ENCODE measurements around the gene CXCL5. TPM values are rescaled to one million over a fixed set of nuclear protein-coding genes. Genes with fewer than 3 reads are reported as not detected.
A peak's percentile ranks its signal among the peaks of the same experiment; 100 is the strongest.

The CXCL5 gene
- total and polyA plus RNA-seq, 2 of the 4 experiments (the other 2 are of a cell fraction), result 0.14 TPM; not detected in 1

DNA sequence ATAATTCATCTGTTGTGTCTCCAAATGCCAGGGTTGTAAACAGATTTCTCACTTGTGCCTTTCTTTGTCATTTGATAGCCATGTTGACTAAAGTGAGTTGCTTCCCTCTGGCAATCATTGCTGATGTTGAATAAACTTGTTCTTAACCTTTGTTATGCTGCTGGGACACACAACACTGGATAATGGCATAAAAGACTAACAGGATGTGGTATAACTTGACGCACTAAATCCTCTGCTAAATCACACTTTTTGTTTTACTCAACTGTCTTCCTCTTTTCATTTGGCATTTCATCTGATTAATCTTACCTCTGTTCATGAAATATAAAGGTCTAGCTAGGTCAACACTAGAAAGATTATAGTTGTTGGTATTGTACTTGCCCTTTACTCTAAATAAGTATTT, 17.6 kb upstream of the CXCL5 start:
- in situ Hi-C loops (cut with MboI; ENCODE audit: low sequenced_read_pairs), result no loop called here
- ATAC-seq (ENCODE audit: low read depth), result no peak
- H3K36me3 ChIP-seq (ENCODE audit: control insufficient read depth, insufficient read depth, low read length), result no peaks in the 10 kb centered on the region
- intact Hi-C loops (cut with micrococcal nuclease), result no loop called here
- no peak overlapping the region for H2AK9ac ChIP-seq (replicated peaks; ENCODE audit: low read depth, low read length, poor library complexity)
- H2BK15ac ChIP-seq (ENCODE audit: low read depth, low read length), result no peak overlapping the region
- no peak overlapping the region for H2BK120ac ChIP-seq (ENCODE audit: low read depth, low read length)
- BruUV-seq (replicated peaks), result no TSS peak
- H3K27me3 ChIP-seq (ENCODE audit: control insufficient read depth, insufficient read depth, low read length), result 0 out of 2 replicates have a peak, but pooled peaks cover 2% of the 10 kb centered on the region
- ChIA-PET POLR2A (ENCODE audit: unreplicated experiment) (no interaction called here), CTCF (interaction anchor here (0.9 to 1.7 kb wide), 2 partner anchors 15 to 23 kb away, joined by 3 to 5 read pairs; partner anchors contain the start of gene CXCL3)
- H2AK5ac ChIP-seq (ENCODE audit: low read depth, low read length), result no peak overlapping the region
- H3K4me2 ChIP-seq (ENCODE audit: low read depth, low read length), result no peak overlapping the region; the same call in 1 of the 2 replicates
- peak; percentile 63 for DNase-seq
- H2BK20ac ChIP-seq (ENCODE audit: low read depth, low read length), result no peak overlapping the region
- H4K5ac ChIP-seq (ENCODE audit: low read depth, low read length), result no peak overlapping the region
- no peak overlapping the region for H3K9ac ChIP-seq (ENCODE audit: low read depth, low read length)
- dilution Hi-C loops (cut with HindIII; ENCODE audit: low sequenced_read_pairs, unreplicated experiment), result no loop called here
- H3K9me3 ChIP-seq (ENCODE audit: control insufficient read depth, insufficient read depth, low read length), result no peaks in the 10 kb centered on the region
- no peak overlapping the region for H3K14ac ChIP-seq (replicated peaks; ENCODE audit: low read depth, low read length)
- H2BK5ac ChIP-seq (ENCODE audit: low read depth, low read length, poor library complexity, severe bottlenecking), result no peak overlapping the region
- no peak overlapping the region for H3K4me3 ChIP-seq (ENCODE audit: insufficient read depth, low read depth, low read length)
- TF ChIP-seq MXI1 (IDR thresholded peaks at IDR 0.05; ENCODE audit: borderline replicate concordance, low read depth, low read length), result no peak
- no peak for TF ChIP-seq CTCF (conservative IDR thresholded peaks at IDR 0.05; ENCODE audit: low read depth, low read length)
- no peak for TF ChIP-seq NFE2L2 (IDR thresholded peaks at IDR 0.05; ENCODE audit: low read depth, low read length)
- no peak for TF ChIP-seq CEBPB (IDR thresholded peaks at IDR 0.05; ENCODE audit: low read depth, low read length)
- TF ChIP-seq, protein P1, sequence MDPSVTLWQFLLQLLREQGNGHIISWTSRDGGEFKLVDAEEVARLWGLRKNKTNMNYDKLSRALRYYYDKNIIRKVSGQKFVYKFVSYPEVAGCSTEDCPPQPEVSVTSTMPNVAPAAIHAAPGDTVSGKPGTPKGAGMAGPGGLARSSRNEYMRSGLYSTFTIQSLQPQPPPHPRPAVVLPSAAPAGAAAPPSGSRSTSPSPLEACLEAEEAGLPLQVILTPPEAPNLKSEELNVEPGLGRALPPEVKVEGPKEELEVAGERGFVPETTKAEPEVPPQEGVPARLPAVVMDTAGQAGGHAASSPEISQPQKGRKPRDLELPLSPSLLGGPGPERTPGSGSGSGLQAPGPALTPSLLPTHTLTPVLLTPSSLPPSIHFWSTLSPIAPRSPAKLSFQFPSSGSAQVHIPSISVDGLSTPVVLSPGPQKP (IDR thresholded peaks at IDR 0.05; ENCODE audit: borderline replicate concordance, low read depth, low read length), result no peak
- TF ChIP-seq RFX5 (IDR thresholded peaks at IDR 0.05; ENCODE audit: low read depth, low read length), result no peak
- no peak for TF ChIP-seq RCOR1 (IDR thresholded peaks at IDR 0.05; ENCODE audit: insufficient replicate concordance, low read length)
- no peak for TF ChIP-seq CHD1 (IDR thresholded peaks at IDR 0.05; ENCODE audit: low read depth, low read length)
- TF ChIP-seq POLR2A (IDR thresholded peaks at IDR 0.05; ENCODE audit: low read depth, low read length), result no peak
- TF ChIP-seq RAD21 (IDR thresholded peaks at IDR 0.05; ENCODE audit: low read length), result no peak
- no peak for TF ChIP-seq FOS (IDR thresholded peaks at IDR 0.05; ENCODE audit: low read depth, low read length)
- no peak overlapping the region for H3K4ac ChIP-seq (ENCODE audit: low read depth, low read length)
- no peak overlapping the region for H4K8ac ChIP-seq (ENCODE audit: low read depth in 2 of 2, low read length in 2 of 2)
- H4K20me1 ChIP-seq (ENCODE audit: insufficient read depth, low read length), result no peaks in the 10 kb centered on the region
- no peak overlapping the region for H4K91ac ChIP-seq (ENCODE audit: insufficient read depth, low read depth, low read length)
- peak overlapping the region; percentile 10; the same call in 1 of the 2 replicates for H3K18ac ChIP-seq (ENCODE audit: low read depth, low read length)
- peaks cover 12% of the 10 kb centered on the region for H3K4me1 ChIP-seq (ENCODE audit: control insufficient read depth, insufficient read depth, low read length)
- no CpG with 5 or more reads among the region's 1 CpG for WGBS, 2 experiments (ENCODE audit: extremely low coverage in 2 of 2, insufficient read length in 1 of 2)
- H3K56ac ChIP-seq (ENCODE audit: extremely low read depth, insufficient read depth, low read length), result no peak overlapping the region
- H2AFZ ChIP-seq (replicated peaks; ENCODE audit: low read length, poor library complexity), result no peak overlapping the region
- H3K27ac ChIP-seq (ENCODE audit: insufficient read depth, low read length), result no peak overlapping the region
- no peak overlapping the region for H3K23ac ChIP-seq (ENCODE audit: low read depth, low read length)
- H3K9me1 ChIP-seq (ENCODE audit: insufficient read depth, low read length), result peaks cover 12% of the 10 kb centered on the region
- no peaks in the 10 kb centered on the region for H3K79me1 ChIP-seq (ENCODE audit: low read depth in 1 of 2, low read length in 2 of 2)
